ENCODE results near the gene MCC. TPM values are rescaled to one million over a fixed set of nuclear protein-coding genes. Genes with fewer than 3 reads are reported as not detected.

MCC gene
- total RNA-seq, 1 experiment from 2014 or later = 23.5 TPM

DNA sequence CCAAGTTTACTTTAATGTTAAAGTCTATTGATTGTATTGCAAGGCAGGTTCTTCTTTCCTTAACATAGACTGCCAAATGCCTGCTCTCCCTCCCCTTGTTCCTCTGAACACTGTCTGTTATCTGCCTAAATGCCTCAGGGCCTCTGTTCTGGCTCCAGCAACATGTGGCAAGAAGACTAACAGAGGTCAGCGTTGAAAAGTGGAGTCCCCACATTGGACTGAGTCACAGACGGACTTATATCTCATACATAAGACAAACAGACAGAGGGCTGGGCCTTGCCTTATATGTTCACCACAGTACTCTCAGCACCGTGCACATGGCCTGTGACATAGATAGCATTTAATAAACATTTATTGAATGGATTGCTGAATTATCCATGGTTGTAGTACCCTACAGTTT, 144.9 kb downstream of the MCC start:
- H3K9me3 Mint-ChIP-seq = peaks cover 5% of the 10 kb centered on the region
- CTCF ChIA-PET = no interaction called here
- no peak overlapping the region for H3K27ac Mint-ChIP-seq
- ATAC-seq (no peak), DNase-seq (ENCODE audit: low spot score) (no peak)
- no peak for TF ChIP-seq SOX15 (CRISPR knock-in tag; IDR thresholded peaks at IDR 0.05)
- no peak for TF ChIP-seq ESRRA (CRISPR knock-in tag; IDR thresholded peaks at IDR 0.05; ENCODE audit: borderline replicate concordance)
- TF ChIP-seq, protein P1, sequence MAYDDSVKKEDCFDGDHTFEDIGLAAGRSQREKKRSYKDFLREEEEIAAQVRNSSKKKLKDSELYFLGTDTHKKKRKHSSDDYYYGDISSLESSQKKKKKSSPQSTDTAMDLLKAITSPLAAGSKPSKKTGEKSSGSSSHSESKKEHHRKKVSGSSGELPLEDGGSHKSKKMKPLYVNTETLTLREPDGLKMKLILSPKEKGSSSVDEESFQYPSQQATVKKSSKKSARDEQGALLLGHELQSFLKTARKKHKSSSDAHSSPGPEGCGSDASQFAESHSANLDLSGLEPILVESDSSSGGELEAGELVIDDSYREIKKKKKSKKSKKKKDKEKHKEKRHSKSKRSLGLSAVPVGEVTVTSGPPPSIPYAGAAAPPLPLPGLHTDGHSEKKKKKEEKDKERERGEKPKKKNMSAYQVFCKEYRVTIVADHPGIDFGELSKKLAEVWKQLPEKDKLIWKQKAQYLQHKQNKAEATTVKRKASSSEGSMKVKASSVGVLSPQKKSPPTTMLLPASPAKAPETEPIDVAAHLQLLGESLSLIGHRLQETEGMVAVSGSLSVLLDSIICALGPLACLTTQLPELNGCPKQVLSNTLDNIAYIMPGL (CRISPR knock-in tag; IDR thresholded peaks at IDR 0.05) = no peak
- TF ChIP-seq SMAD3 (CRISPR knock-in tag; IDR thresholded peaks at IDR 0.05; ENCODE audit: borderline replicate concordance) = no peak
- no peak for TF ChIP-seq ZNF138 (CRISPR knock-in tag; conservative IDR thresholded peaks at IDR 0.05)
- TF ChIP-seq, protein P2, sequence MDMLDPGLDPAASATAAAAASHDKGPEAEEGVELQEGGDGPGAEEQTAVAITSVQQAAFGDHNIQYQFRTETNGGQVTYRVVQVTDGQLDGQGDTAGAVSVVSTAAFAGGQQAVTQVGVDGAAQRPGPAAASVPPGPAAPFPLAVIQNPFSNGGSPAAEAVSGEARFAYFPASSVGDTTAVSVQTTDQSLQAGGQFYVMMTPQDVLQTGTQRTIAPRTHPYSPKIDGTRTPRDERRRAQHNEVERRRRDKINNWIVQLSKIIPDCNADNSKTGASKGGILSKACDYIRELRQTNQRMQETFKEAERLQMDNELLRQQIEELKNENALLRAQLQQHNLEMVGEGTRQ (CRISPR knock-in tag; IDR thresholded peaks at IDR 0.05) = no peak
- no peak for TF ChIP-seq PRRX2 (CRISPR knock-in tag; IDR thresholded peaks at IDR 0.05)
- TF ChIP-seq, protein P3, sequence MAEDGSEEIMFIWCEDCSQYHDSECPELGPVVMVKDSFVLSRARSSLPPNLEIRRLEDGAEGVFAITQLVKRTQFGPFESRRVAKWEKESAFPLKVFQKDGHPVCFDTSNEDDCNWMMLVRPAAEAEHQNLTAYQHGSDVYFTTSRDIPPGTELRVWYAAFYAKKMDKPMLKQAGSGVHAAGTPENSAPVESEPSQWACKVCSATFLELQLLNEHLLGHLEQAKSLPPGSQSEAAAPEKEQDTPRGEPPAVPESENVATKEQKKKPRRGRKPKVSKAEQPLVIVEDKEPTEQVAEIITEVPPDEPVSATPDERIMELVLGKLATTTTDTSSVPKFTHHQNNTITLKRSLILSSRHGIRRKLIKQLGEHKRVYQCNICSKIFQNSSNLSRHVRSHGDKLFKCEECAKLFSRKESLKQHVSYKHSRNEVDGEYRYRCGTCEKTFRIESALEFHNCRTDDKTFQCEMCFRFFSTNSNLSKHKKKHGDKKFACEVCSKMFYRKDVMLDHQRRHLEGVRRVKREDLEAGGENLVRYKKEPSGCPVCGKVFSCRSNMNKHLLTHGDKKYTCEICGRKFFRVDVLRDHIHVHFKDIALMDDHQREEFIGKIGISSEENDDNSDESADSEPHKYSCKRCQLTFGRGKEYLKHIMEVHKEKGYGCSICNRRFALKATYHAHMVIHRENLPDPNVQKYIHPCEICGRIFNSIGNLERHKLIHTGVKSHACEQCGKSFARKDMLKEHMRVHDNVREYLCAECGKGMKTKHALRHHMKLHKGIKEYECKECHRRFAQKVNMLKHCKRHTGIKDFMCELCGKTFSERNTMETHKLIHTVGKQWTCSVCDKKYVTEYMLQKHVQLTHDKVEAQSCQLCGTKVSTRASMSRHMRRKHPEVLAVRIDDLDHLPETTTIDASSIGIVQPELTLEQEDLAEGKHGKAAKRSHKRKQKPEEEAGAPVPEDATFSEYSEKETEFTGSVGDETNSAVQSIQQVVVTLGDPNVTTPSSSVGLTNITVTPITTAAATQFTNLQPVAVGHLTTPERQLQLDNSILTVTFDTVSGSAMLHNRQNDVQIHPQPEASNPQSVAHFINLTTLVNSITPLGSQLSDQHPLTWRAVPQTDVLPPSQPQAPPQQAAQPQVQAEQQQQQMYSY (CRISPR knock-in tag; IDR thresholded peaks at IDR 0.05) = no peak
- no peak for TF ChIP-seq TEAD1 (CRISPR knock-in tag; IDR thresholded peaks at IDR 0.05)
- TF ChIP-seq ZNF232 (CRISPR knock-in tag; IDR thresholded peaks at IDR 0.05) = no peak
- TF ChIP-seq, protein P4, sequence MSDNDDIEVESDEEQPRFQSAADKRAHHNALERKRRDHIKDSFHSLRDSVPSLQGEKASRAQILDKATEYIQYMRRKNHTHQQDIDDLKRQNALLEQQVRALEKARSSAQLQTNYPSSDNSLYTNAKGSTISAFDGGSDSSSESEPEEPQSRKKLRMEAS (CRISPR knock-in tag; IDR thresholded peaks at IDR 0.05) = no peak
- TF ChIP-seq, protein P5, sequence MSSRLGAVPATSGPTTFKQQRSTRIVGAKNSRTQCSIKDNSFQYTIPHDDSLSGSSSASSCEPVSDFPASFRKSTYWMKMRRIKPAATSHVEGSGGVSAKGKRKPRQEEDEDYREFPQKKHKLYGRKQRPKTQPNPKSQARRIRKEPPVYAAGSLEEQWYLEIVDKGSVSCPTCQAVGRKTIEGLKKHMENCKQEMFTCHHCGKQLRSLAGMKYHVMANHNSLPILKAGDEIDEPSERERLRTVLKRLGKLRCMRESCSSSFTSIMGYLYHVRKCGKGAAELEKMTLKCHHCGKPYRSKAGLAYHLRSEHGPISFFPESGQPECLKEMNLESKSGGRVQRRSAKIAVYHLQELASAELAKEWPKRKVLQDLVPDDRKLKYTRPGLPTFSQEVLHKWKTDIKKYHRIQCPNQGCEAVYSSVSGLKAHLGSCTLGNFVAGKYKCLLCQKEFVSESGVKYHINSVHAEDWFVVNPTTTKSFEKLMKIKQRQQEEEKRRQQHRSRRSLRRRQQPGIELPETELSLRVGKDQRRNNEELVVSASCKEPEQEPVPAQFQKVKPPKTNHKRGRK (CRISPR knock-in tag; IDR thresholded peaks at IDR 0.05; ENCODE audit: borderline replicate concordance) = no peak
- TF ChIP-seq, protein P6, sequence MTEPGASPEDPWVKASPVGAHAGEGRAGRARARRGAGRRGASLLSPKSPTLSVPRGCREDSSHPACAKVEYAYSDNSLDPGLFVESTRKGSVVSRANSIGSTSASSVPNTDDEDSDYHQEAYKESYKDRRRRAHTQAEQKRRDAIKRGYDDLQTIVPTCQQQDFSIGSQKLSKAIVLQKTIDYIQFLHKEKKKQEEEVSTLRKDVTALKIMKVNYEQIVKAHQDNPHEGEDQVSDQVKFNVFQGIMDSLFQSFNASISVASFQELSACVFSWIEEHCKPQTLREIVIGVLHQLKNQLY (CRISPR knock-in tag; IDR thresholded peaks at IDR 0.05) = no peak
- TF ChIP-seq CBFB (CRISPR knock-in tag; IDR thresholded peaks at IDR 0.05; ENCODE audit: low read depth) = no peak
- TF ChIP-seq, protein P7, sequence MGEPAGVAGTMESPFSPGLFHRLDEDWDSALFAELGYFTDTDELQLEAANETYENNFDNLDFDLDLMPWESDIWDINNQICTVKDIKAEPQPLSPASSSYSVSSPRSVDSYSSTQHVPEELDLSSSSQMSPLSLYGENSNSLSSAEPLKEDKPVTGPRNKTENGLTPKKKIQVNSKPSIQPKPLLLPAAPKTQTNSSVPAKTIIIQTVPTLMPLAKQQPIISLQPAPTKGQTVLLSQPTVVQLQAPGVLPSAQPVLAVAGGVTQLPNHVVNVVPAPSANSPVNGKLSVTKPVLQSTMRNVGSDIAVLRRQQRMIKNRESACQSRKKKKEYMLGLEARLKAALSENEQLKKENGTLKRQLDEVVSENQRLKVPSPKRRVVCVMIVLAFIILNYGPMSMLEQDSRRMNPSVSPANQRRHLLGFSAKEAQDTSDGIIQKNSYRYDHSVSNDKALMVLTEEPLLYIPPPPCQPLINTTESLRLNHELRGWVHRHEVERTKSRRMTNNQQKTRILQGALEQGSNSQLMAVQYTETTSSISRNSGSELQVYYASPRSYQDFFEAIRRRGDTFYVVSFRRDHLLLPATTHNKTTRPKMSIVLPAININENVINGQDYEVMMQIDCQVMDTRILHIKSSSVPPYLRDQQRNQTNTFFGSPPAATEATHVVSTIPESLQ (CRISPR knock-in tag; IDR thresholded peaks at IDR 0.05) = no peak
- POLR2A ChIA-PET = no interaction called here
- H3K4me3 Mint-ChIP-seq = no peak overlapping the region
- no peaks in the 10 kb centered on the region for H3K4me1 Mint-ChIP-seq
- H3K27me3 Mint-ChIP-seq (ENCODE audit: low read depth) = no peaks in the 10 kb centered on the region
- no peaks in the 10 kb centered on the region for H3K36me3 Mint-ChIP-seq
